Measurements from ENCODE around the gene FHDC1.
A peak's percentile ranks its signal among the peaks of the same experiment; 100 is the strongest.

The FHDC1 gene

DNA sequence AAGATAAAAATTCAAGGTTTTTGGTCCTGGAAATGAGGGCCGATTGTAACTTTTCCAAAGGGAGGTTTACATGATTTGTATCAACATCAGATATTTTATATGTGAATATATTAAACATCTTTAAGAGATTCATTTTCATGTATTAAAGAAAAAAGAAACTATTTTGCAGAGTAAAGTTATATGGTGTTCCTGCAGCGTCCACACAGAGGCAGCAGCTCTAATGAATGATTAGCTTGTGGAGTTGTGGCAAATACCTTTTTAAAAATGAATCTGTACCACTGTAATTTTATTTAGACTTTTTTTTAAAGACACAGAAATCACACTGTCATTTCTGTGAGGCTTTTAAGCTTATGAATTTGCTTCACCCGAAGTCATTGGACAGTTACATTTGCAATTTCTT is 25.6 kb upstream of the FHDC1 start:
- no peak for FAIRE-seq
- DNase-seq (ENCODE audit: insufficient read length), result no peak
- TF ChIP-seq POLR2AphosphoS5 (IDR thresholded peaks at IDR 0.05; ENCODE audit: low read depth, low read length), result no peak
- no peak for TF ChIP-seq POLR2A (IDR thresholded peaks at IDR 0.05; ENCODE audit: low read depth, low read length)
- no peak for TF ChIP-seq TAF1 (IDR thresholded peaks at IDR 0.05; ENCODE audit: borderline replicate concordance, low read depth, low read length)

DNA sequence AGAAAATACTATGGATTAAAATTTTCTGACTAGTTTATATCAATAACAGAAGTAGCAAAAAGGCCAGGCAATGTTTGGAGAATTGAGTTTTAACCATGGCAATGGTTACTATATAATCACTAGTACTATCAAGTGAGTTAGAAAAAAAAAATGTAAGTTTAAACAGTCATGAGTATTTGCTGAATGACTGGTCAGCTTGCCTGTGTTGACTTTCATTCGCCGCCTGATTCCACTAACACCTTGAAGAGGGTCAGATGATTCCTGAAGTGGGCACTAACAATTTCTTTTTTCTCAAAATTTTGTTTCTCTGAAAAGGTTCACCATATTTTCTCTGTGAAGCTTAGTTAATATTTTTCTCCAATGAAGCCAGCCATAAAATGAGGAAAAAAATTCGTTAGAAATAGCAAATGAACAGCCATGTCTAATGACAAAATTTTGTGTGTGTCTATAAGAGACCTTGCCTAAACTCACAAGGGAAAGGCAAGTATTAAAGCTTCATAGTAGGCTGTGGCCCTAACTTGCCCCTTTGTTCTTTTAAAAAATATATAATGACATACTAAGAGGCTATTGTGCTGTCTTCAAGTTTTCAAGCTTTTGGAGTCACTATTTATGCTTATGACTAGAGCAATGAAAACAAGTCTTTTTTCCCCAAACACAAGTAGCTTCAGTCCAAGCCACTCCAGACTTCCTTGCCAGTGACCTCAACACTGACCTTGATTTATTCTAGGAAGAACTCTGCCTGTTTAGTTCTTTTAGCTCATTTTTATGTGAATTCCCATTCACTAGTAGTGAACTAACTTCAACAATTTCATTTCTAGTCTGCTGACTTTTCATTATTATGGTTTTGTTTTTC is 18.4 kb upstream of the FHDC1 start:
- DNase-seq (ENCODE audit: insufficient read length), result no peak
- no peak for FAIRE-seq
- TF ChIP-seq POLR2A (IDR thresholded peaks at IDR 0.05; ENCODE audit: low read depth, low read length), result no peak
- no peak for TF ChIP-seq TAF1 (IDR thresholded peaks at IDR 0.05; ENCODE audit: borderline replicate concordance, low read depth, low read length)
- TF ChIP-seq POLR2AphosphoS5 (IDR thresholded peaks at IDR 0.05; ENCODE audit: low read depth, low read length), result no peak

DNA sequence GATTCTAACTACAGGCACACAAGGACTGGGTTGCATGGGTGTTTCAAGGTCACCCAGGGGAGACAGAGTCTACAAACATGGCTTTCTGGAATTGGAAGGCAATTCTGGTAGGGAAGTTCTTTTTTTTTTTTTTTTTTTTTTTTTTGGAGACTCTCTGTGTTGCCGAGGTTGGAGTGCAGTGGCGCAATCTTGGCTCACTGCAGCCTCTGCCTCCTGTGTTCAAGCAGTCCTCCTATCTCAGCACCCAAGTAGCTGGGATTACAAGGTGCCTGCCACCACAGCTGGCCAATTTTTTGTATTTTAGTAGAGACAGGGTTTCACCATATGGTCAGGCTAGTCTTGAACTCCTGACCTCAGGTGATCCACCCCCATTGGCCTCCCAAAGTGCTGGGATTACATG is 16.3 kb upstream of the FHDC1 start:
- DNase-seq (ENCODE audit: insufficient read length), result no peak
- no peak for FAIRE-seq

DNA sequence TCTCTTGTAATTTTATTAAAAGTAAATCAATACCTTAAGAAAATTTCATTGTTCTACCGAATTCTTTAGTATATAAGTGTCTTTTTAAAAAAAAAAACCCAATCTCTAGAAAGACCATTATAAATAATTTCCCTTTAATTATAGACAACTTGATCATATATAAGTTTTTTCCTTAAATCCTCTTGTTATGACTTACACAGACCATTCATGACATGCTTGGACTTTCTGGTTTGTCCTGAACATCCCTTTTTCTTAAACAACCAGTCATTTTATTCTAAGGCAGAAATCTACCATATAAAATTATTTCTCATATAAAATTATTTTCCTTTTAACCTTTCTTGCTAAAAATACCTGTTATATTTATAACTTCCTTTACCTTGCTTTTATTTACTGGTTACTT is 15.4 kb upstream of the FHDC1 start:
- FAIRE-seq (no peak), DNase-seq (ENCODE audit: insufficient read length) (no peak)
- TF ChIP-seq TAF1 (IDR thresholded peaks at IDR 0.05; ENCODE audit: borderline replicate concordance, low read depth, low read length), result no peak
- TF ChIP-seq POLR2A (IDR thresholded peaks at IDR 0.05; ENCODE audit: low read depth, low read length), result no peak
- no peak for TF ChIP-seq POLR2AphosphoS5 (IDR thresholded peaks at IDR 0.05; ENCODE audit: low read depth, low read length)

More for the DNA sequence above, 16.3 kb upstream of the FHDC1 start:
- no peak for TF ChIP-seq POLR2A (IDR thresholded peaks at IDR 0.05; ENCODE audit: low read depth, low read length)
- TF ChIP-seq POLR2AphosphoS5 (IDR thresholded peaks at IDR 0.05; ENCODE audit: low read depth, low read length), result no peak
- no peak for TF ChIP-seq TAF1 (IDR thresholded peaks at IDR 0.05; ENCODE audit: borderline replicate concordance, low read depth, low read length)

DNA sequence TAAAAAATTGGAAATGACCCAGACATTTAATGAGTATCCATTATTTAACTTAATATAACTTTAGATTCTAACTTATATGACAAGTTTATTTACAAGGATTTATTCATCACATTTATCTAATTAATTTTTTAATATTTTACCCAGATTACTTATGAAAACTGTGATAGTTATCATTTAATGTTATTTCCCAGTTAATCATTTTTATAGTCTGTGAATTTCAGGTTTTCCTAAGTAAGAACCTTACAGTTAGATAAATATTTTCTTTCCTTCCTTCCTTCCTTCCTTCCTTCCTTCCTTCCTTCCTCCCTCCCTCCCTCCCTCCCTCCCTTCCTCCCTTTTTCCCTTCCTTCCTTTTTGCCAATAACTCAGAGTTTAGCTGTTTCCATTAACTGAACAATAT is 14.8 kb upstream of the FHDC1 start:
- no peak for DNase-seq (ENCODE audit: insufficient read length)
- TF ChIP-seq POLR2A (IDR thresholded peaks at IDR 0.05; ENCODE audit: low read depth, low read length) (no peak), POLR2AphosphoS5 (IDR thresholded peaks at IDR 0.05; ENCODE audit: low read depth, low read length) (no peak)
- no peak for FAIRE-seq

DNA sequence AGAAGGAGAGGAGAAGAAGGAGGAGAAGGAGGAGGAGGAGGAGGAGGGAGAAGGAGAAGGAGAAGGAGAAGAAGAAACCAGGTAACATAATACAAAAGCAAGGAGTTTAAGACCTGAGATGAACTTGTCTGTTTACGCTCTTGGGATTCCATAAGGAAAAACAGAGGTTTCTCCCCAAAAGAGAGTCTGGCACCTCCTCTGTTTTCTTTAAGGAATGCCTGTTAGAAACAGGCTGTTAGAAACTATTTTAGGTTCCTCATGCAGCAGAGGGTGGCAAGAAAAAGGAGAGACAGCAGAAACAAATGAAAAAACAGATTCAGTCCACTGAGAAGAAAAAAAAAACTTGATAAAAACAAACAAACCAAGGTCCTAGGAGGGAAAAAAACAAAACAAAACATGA is 10.3 kb upstream of the FHDC1 start:
- FAIRE-seq, result no peak
- TF ChIP-seq POLR2A (IDR thresholded peaks at IDR 0.05; ENCODE audit: low read depth, low read length), result no peak
- no peak for TF ChIP-seq TAF1 (IDR thresholded peaks at IDR 0.05; ENCODE audit: borderline replicate concordance, low read depth, low read length)
- no peak for TF ChIP-seq POLR2AphosphoS5 (IDR thresholded peaks at IDR 0.05; ENCODE audit: low read depth, low read length)
- no peak for DNase-seq (ENCODE audit: insufficient read length)

DNA sequence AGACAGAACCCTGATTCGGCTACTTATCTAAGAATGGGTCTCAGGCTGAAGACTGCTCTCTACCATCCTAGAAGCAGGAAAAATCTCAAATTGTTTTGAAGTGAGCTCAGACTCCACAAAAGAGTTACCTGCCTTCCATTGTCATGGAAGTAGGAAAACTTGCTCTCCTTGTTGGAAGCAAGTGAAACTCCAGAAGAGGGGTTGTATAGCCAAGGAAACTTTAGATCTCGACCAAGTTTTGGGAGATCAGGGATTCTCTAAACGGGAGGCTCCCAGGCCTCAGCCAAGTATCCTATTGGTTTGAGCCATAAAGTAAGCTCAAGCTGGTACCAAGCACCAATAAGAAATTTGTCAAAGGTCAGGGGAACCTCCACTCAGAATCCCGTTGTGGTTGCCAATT is 9.2 kb upstream of the FHDC1 start:
- TF ChIP-seq POLR2A (IDR thresholded peaks at IDR 0.05; ENCODE audit: low read depth, low read length) (no peak), POLR2AphosphoS5 (IDR thresholded peaks at IDR 0.05; ENCODE audit: low read depth, low read length) (no peak)
- no peak for DNase-seq (ENCODE audit: insufficient read length)
- FAIRE-seq, result no peak

DNA sequence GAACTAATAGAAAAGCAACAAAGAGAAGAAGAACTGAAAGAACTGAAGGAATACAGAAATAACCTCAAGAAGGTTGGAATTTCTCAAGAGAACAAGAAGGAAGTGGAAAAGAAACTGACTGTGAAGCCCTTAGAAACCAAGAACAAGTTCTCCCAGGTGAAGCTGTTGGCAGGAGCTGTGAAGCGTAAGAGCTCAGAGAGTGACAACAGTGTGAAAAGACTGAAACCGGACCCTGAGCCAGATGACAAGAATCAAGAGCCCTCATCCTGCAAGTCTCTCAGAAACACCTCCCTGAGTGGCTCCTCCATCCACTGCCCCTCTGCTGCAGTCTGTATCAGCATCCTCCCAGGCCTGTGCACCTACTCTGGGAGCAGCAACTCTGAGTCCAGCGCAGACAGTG is 8.4 kb upstream of the FHDC1 start:
- FAIRE-seq (no peak), DNase-seq (ENCODE audit: insufficient read length) (no peak)
- TF ChIP-seq POLR2AphosphoS5 (IDR thresholded peaks at IDR 0.05; ENCODE audit: low read depth, low read length) (no peak), POLR2A (IDR thresholded peaks at IDR 0.05; ENCODE audit: low read depth, low read length) (no peak), TAF1 (IDR thresholded peaks at IDR 0.05; ENCODE audit: borderline replicate concordance, low read depth, low read length) (no peak)

DNA sequence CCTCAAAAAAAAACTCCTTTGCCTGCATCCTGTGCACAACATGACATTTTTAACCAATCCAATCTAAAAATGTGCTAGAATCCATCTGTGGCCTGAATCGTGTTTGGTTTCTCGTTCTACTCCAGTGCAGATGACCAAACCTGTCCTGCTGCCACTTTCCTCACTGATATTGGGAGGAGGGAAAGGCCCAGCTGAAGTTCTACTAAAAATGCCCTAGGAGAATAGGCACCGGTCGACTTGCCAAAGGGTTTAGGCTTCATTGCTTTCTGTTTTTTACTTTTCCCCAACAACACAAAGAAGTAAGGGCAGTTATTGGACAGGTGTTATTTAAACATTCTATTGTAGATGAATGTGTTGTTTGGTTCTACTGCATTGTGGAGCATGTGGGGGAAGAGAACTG is 7.8 kb upstream of the FHDC1 start:
- TF ChIP-seq TAF1 (IDR thresholded peaks at IDR 0.05; ENCODE audit: borderline replicate concordance, low read depth, low read length) (no peak), POLR2AphosphoS5 (IDR thresholded peaks at IDR 0.05; ENCODE audit: low read depth, low read length) (no peak), POLR2A (IDR thresholded peaks at IDR 0.05; ENCODE audit: low read depth, low read length) (no peak)
- FAIRE-seq, result no peak
- DNase-seq (ENCODE audit: insufficient read length), result no peak

DNA sequence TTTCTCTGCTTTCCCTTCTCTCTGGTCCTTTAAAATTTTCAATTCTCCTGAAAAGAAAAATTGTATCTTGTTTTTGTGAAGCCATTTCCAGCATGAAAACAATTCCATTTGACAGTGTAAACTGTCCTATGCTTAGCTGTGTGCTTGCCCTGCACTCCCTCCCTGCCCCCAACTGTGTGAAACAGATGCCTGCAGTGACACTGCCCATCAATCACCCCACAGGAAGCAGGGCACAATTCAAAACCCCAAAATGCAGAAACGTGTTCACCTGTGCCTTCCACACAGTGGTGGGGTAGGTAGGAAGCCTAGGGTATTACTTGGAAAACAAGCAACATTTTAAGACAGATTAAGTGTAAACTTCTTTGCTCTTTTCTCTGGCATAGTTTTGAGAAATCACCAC is 6.2 kb upstream of the FHDC1 start:
- DNase-seq (ENCODE audit: insufficient read length) (no peak), FAIRE-seq (no peak)
- TF ChIP-seq TAF1 (IDR thresholded peaks at IDR 0.05; ENCODE audit: borderline replicate concordance, low read depth, low read length) (no peak), POLR2AphosphoS5 (IDR thresholded peaks at IDR 0.05; ENCODE audit: low read depth, low read length) (no peak), POLR2A (IDR thresholded peaks at IDR 0.05; ENCODE audit: low read depth, low read length) (no peak)

DNA sequence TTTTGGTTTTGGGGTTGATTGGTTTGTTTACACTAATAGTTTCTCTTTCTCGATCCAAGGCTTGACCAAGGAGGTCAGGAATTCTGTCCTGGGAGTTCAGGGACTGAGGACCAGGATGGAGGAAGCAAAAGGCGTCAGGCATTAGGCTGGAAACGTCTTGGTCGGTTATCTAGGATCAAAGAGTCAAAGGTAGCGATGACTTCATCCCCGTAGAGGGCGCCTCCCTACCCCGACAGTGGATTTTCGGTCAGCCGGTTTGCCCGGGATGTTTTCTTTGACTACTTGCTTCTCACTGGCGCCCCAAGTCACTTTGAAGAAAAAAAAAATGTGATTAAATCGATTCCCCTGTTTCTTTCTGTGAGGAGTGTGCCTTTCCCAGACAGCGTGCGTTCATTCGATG is 980 bp upstream of the FHDC1 start:
- no peak for TF ChIP-seq POLR2A (IDR thresholded peaks at IDR 0.05; ENCODE audit: low read depth, low read length)
- no peak for TF ChIP-seq TAF1 (IDR thresholded peaks at IDR 0.05; ENCODE audit: borderline replicate concordance, low read depth, low read length)
- TF ChIP-seq POLR2AphosphoS5 (IDR thresholded peaks at IDR 0.05; ENCODE audit: low read depth, low read length), result no peak
- FAIRE-seq (no peak), DNase-seq (ENCODE audit: insufficient read length) (peak; percentile 22)

DNA sequence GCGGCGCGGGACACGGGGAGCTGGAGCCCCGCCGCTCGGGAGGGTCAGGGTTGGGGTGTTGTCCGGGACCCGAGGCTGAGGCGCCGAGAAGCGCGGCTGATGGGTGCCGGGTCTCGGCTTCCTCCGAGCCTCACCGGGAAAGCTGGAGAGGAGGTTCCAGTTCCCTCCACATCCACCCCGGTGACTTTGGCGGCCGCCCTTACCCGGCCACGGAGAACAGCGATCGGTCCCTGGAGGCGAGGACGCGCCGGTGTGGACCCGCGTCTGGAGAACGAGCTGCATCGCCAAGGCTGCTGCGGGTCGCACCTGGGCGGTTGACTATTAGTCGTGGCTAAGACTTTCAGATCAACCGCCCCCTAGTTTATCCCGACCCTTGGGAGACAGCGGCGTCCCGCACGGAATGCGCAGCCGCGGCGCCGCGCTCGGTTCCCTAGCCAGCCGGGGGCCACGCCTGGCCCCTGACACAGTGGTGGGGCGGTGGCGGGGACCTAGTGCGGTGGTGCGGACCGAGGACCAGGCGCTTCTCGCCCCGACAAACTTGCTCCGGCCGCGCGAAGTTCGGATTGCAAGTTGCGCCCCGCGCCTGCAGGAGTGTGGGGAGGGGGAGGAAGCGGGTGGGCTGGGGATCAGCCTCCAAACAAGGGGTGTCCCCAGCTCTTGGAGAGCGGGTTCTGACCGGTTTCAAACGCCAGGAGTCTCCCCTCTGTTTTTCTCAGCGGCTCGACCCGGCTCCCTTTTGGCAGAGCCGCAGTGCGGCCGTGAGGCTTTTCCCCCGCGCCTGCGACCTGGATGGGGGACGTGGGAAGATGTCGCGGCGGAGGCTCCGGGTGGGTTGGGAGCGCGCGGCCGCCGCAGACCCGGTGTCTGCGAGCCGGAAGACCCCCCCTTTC is 568 bp downstream of the FHDC1 start:
- TF ChIP-seq TAF1 (IDR thresholded peaks at IDR 0.05; ENCODE audit: borderline replicate concordance, low read depth, low read length) (no peak), POLR2A (IDR thresholded peaks at IDR 0.05; ENCODE audit: low read depth, low read length) (no peak), POLR2AphosphoS5 (IDR thresholded peaks at IDR 0.05; ENCODE audit: low read depth, low read length) (no peak)
- peak; percentile 39 for DNase-seq (ENCODE audit: insufficient read length)
- FAIRE-seq, result peak; percentile 5
